ENCODE results near the gene VSIG2.

VSIG2 gene

GRCh38 chr11:124728134-124728533 lies 23.9 kb downstream of the VSIG2 start:
- TF ChIP-seq CTCF (conservative IDR thresholded peaks at IDR 0.05; ENCODE audit: low read depth, low read length): no peak
- Histone ChIP-seq H3K4me1 (ENCODE audit: low read depth, poor library complexity, severe bottlenecking) (no peaks in the 10 kb centered on the region), H2AFZ (ENCODE audit: low read depth) (no peak overlapping the region), H3K9ac (no peak overlapping the region), H3K27me3 (ENCODE audit: insufficient read depth, low read depth) (no peaks in the 10 kb centered on the region), H3K4me2 (no peak overlapping the region), H3K36me3 (ENCODE audit: insufficient read depth) (no peaks in the 10 kb centered on the region), H4K20me1 (ENCODE audit: insufficient read depth) (no peaks in the 10 kb centered on the region), H3K4me3 (IDR thresholded peaks at IDR 0.05; ENCODE audit: insufficient read depth, low read depth, low read length) (no peak overlapping the region), H3K27ac (no peak overlapping the region), H3K79me2 (ENCODE audit: insufficient read depth, low read depth) (no peaks in the 10 kb centered on the region)

DNA sequence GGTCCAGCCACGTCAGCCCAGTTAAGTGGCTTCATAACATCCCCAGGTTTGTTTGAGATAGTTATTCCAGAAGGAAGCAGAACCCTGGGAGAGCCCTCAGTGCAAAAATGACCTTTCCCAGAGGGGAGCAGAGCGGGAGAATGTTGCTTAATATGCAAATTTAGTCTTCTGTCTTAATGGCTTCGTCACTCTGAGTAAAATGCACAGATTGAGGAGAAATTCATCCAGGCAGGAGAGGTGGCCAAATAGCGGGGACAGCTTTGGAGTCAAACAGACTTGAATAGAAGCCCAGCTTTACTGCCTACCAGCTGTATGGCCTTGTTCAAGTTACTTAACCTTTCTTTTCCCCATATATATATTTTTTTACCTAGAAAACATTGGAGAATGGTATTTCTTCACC lies 24.6 kb downstream of the VSIG2 start:
- Histone ChIP-seq H3K36me3 (ENCODE audit: insufficient read depth) (no peaks in the 10 kb centered on the region), H3K27ac (no peak overlapping the region), H3K4me2 (no peak overlapping the region), H4K20me1 (ENCODE audit: insufficient read depth) (no peaks in the 10 kb centered on the region), H3K27me3 (ENCODE audit: insufficient read depth, low read depth) (no peaks in the 10 kb centered on the region), H3K4me1 (ENCODE audit: low read depth, poor library complexity, severe bottlenecking) (no peaks in the 10 kb centered on the region), H3K9ac (no peak overlapping the region), H3K79me2 (ENCODE audit: insufficient read depth, low read depth) (no peaks in the 10 kb centered on the region), H3K4me3 (IDR thresholded peaks at IDR 0.05; ENCODE audit: insufficient read depth, low read depth, low read length) (no peak overlapping the region), H2AFZ (ENCODE audit: low read depth) (no peak overlapping the region)
- TF ChIP-seq CTCF (conservative IDR thresholded peaks at IDR 0.05; ENCODE audit: low read depth, low read length): no peak

- Histone ChIP-seq H3K79me2 (ENCODE audit: insufficient read depth, low read depth) (no peaks in the 10 kb centered on the region), H3K9ac (no peak overlapping the region), H3K27ac (no peak overlapping the region), H3K27me3 (ENCODE audit: insufficient read depth, low read depth) (no peaks in the 10 kb centered on the region), H3K4me3 (IDR thresholded peaks at IDR 0.05; ENCODE audit: insufficient read depth, low read depth, low read length) (no peak overlapping the region), H4K20me1 (ENCODE audit: insufficient read depth) (no peaks in the 10 kb centered on the region), H3K4me1 (ENCODE audit: low read depth, poor library complexity, severe bottlenecking) (no peaks in the 10 kb centered on the region), H3K36me3 (ENCODE audit: insufficient read depth) (no peaks in the 10 kb centered on the region), H2AFZ (ENCODE audit: low read depth) (no peak overlapping the region), H3K4me2 (no peak overlapping the region)
- TF ChIP-seq CTCF (conservative IDR thresholded peaks at IDR 0.05; ENCODE audit: low read depth, low read length): no peak
These were observed 26.3 kb downstream of the VSIG2 start for GRCh38 chr11:124725719-124726105.

- Histone ChIP-seq H2AFZ (ENCODE audit: low read depth) (no peak overlapping the region), H3K79me2 (ENCODE audit: insufficient read depth, low read depth) (no peaks in the 10 kb centered on the region), H3K4me2 (no peak overlapping the region), H3K27ac (no peak overlapping the region), H3K4me3 (IDR thresholded peaks at IDR 0.05; ENCODE audit: insufficient read depth, low read depth, low read length) (no peak overlapping the region), H3K4me1 (ENCODE audit: low read depth, poor library complexity, severe bottlenecking) (no peaks in the 10 kb centered on the region), H3K27me3 (ENCODE audit: insufficient read depth, low read depth) (no peaks in the 10 kb centered on the region), H3K36me3 (ENCODE audit: insufficient read depth) (no peaks in the 10 kb centered on the region), H3K9ac (no peak overlapping the region), H4K20me1 (ENCODE audit: insufficient read depth) (no peaks in the 10 kb centered on the region)
- TF ChIP-seq CTCF (conservative IDR thresholded peaks at IDR 0.05; ENCODE audit: low read depth, low read length): no peak
These were observed 26.9 kb downstream of the VSIG2 start for GRCh38 chr11:124724979-124725718.

Data from KMS-11 (cell line).